Fibroblast of skin of abdomen (primary cell): ENCODE data around the gene HOXD9.

Experiments
- DNase-seq: peaks from one replicate; pipeline ENCODE4 v3.0.0-alpha.2; 2013

Gene HOXD9

GRCh38 chr2:176124947-176125771, 2.6 kb downstream of the HOXD9 start:
- no peak for DNase-seq

DNA sequence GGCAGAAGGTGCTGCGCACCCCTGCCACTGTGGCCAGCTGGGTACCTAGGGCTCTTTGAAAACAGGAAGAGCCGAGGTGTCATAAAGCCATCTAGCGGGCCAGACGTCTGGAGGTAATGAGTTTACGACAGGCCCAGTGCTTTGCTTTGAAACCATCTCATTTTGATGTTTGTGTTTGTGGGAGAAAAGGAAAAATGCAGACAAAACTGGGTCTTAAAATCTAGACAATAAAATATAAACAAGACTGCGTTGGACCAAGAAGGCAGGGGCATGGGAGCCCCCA, 3.2 kb downstream of the HOXD9 start:
- DNase-seq: no peak

- DNase-seq: peak; percentile 75
These were observed 4.6 kb downstream of the HOXD9 start for GRCh38 chr2:176126929-176127773.

GRCh38 chr2:176127774-176128072, 5.2 kb downstream of the HOXD9 start:
- no peak for DNase-seq

DNA sequence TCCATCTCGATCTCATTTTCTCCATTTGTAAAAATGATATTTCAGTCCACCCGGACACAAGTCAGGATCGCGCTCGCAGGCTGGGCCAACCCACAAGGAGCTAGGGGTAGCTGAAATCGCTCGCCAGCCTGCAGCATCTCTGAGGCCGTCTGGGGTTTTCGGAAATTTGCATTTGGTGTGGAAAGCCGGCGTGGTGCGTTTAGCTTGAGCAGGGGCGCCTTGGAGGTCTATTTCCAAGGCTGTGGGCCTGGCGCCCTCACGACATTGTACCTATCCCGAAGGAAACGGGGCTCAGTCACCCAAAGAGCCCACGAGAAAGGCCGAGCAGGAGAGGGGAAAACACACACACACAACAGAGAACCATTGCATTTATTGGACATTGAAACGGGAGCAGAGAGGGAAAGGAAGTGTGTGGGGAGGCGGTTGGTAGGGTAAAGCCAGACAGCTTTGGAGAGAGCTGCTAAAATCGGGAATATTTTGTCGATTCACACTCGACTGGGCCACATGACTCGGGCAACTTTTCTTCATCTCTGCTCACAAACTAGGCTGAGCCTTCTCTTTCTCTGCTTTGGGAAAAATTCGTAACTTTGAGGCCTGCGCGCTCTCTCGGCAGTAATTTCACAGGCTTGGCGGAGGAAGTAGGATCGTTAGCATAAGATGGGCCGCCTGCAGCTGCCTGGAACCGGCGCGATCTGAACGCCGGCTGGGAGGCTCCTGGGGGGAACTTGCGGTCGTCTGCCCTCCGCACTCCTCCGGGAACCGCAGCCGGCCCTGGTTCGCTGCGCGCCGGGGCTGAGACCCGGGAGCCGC, 5.9 kb downstream of the HOXD9 start:
- peak; percentile 59 for DNase-seq

- DNase-seq: peak; percentile 96
These were observed 6.7 kb downstream of the HOXD9 start, which contains the start of gene HOXD8 for GRCh38 chr2:176128982-176129796. Gene HOXD8 (plus strand): TSS chr2:176129705. CDS start chr2:176130367, 662 bp downstream.

GRCh38 chr2:176129813-176130146, 7.3 kb downstream of the HOXD9 start:
- no peak for DNase-seq

GRCh38 chr2:176130147-176130956, 7.8 kb downstream of the HOXD9 start:
- DNase-seq: peak; percentile 99

DNA sequence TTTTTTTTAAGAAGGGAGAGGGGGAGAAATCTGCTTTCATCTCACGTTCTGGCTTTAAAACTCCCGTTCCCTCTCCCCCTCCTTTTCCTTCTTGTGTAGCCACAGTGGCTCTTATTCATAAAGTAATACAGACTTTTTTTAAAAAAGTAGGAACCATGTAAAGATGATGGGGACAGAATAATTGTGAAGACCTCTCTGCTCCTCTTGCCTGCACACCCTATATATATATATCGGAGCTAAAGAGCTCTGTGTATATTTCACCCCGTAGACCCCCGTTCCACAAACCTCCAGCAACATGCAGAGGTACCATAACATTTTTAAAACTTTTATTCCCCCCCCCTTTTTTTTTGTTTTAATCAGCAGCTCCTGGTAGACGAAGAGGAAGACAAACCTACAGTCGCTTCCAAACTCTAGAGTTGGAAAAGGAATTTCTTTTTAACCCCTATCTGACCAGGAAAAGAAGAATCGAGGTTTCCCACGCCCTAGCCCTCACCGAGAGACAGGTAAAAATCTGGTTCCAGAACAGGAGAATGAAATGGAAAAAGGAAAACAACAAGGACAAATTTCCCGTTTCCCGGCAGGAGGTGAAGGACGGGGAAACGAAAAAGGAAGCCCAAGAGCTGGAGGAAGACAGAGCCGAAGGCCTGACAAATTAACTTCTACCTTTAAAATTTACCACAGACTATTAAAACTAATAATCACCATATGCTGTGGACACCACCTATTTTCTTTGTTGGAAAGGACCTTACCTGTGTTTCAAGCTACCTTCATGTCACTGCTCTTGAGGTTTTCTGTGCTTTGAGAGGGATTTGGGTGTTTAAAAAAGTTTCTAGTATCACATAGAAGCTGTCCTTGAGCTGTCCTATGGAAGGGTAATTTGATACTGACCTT, 8.7 kb downstream of the HOXD9 start:
- no peak for DNase-seq

GRCh38 chr2:176131848-176132158, 9.3 kb downstream of the HOXD9 start:
- DNase-seq: no peak

DNA sequence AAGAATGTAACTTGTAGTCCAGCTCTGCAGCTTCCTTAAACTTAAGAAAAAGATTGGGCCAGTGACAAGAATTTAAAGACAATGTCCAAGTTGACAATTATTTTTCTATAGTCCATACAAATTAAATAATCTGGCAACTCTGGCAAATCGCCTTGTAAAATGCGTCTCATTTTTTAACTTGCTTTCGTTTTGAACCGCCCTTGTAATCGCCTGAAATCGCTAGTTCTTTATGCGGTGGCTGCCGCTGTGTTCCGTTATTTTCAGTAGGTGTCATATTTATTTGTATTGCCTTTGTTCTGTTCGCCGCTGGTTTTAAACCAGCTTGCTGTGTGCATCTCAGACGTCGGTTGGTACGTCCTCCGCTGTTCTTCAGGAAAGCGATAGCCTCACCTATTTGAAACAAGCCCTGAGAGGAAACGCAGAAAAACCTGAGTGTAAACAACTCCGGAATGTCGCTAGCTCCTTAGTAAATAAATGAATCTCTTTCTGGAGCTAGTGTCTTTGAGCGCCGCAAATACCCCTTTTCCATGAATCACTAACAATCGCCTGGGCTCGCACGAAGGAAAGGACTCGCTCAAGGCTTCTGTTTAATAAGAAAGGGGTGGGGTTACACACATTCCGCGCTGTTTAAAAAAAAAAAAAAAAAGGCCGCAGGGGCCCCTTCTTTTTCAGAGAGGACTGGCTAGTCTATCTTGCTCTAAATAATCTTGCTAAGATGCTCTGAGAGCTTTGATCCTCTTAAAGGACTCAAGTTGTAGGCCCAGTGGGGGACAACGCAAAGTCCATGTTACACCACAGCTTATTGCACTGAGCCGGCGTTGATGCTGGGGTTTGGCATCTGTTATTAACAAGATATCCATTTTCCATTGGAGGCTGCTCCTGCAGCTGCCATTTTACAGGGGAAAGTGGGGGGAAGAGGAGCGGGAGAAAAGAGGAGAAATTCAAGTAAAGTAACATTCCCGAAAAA, 10.0 kb downstream of the HOXD9 start:
- DNase-seq: peak; percentile 85

- DNase-seq: no peak
These were observed 10.9 kb downstream of the HOXD9 start for GRCh38 chr2:176133389-176133788.

DNA sequence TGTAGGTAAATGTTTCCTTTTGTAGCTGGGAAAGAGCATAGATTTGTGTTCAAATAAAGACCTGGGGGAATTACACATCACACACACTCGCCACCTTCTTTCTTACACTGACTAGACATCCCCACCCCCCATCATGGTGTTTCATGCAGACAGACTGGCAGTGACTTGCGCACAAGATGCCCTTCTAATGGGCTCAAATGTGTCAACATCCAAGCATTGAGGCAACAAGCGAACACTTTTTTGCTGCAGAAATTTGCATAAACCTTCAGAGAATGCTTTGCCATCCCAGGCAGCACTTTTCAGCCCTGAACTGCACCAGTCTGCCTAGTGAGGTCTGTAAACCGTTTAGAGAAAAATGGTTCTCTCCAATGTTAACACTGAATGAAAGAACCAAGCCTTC, 11.5 kb downstream of the HOXD9 start:
- peak; percentile 24 for DNase-seq

GRCh38 chr2:176135035-176135440, 12.5 kb downstream of the HOXD9 start:
- DNase-seq: peak; percentile 85

GRCh38 chr2:176136374-176137251, 14.1 kb downstream of the HOXD9 start:
- peak; percentile 88 for DNase-seq

GRCh38 chr2:176137252-176137580, 14.7 kb downstream of the HOXD9 start:
- no peak for DNase-seq

DNA sequence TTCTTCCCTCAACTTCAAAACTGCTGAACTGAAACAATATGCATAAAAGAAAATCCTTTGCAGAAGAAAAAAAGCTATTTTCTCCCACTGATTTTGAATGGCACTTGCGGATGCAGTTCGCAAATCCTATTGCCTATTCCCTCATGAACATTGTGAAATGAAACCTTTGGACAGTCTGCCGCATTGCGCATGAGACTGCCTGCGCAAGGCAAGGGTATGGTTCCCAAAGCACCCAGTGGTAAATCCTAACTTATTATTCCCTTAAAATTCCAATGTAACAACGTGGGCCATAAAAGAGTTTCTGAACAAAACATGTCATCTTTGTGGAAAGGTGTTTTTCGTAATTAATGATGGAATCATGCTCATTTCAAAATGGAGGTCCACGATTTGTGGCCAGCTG, 15.4 kb downstream of the HOXD9 start:
- peak; percentile 47 for DNase-seq

DNA sequence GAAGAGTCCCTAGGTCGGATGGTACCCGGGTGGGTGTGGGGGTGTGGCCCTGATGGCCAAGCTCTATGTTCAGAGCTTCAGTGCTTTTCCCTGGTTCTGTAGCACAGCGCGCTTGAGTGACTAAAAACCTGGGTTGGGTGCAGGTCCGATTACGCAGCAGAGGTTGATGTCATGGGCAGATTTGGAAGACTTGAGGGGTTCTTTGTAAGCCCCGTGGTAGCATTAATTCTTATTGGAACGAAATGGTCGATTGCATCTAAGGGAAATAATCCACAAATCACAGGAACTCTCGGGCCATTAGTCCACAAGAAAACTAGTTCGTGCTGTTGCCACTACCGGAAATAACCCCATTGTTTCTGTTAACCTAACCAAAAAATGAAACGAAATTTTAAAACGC, 16.0 kb downstream of the HOXD9 start:
- peak; percentile 50 for DNase-seq
